Measurements from ENCODE around the gene HS3ST6.
"Not testable (repeated sequence)": the region's sequence is repeated elsewhere in the genome, so short reads cannot be mapped to it uniquely, and the experiment has no call there.

Gene HS3ST6

GRCh38 chr16:1906055-1906845 lies 12.0 kb downstream of the HS3ST6 start:
- DNase-seq: no peak

- DNase-seq: no peak
Observed at GRCh38 chr16:1903845-1904840, 14.1 kb downstream of the HS3ST6 start.

- no peak for DNase-seq
Observed at GRCh38 chr16:1903220-1903574, 15.0 kb downstream of the HS3ST6 start.

GRCh38 chr16:1902547-1903219 lies 15.5 kb downstream of the HS3ST6 start:
- no peak for DNase-seq

GRCh38 chr16:1900452-1900774 lies 17.8 kb downstream of the HS3ST6 start:
- no peak for DNase-seq

GRCh38 chr16:1899641-1900451 lies 18.4 kb downstream of the HS3ST6 start:
- DNase-seq: no peak

GRCh38 chr16:1897692-1898091 lies 20.5 kb downstream of the HS3ST6 start:
- not testable (repeated sequence) for DNase-seq

GRCh38 chr16:1895949-1896675 lies 22.1 kb downstream of the HS3ST6 start:
- DNase-seq: no peak

GRCh38 chr16:1895068-1895467 lies 23.1 kb downstream of the HS3ST6 start:
- DNase-seq: no peak

- DNase-seq: no peak
Observed at GRCh38 chr16:1890708-1891050, 27.5 kb downstream of the HS3ST6 start.

GRCh38 chr16:1890024-1890707 lies 28.0 kb downstream of the HS3ST6 start:
- no peak for DNase-seq

- DNase-seq: no peak
Observed at GRCh38 chr16:1887711-1888354, 30.4 kb downstream of the HS3ST6 start.

- no peak for DNase-seq
Observed at GRCh38 chr16:1884889-1885288, 33.3 kb downstream of the HS3ST6 start.

- DNase-seq: no peak
Observed at GRCh38 chr16:1884155-1884760, 34.0 kb downstream of the HS3ST6 start.

GRCh38 chr16:1881172-1881571 lies 37.0 kb downstream of the HS3ST6 start:
- not testable (repeated sequence) for DNase-seq

- no peak for DNase-seq
Observed at GRCh38 chr16:1879477-1879876, 38.7 kb downstream of the HS3ST6 start.

GRCh38 chr16:1878256-1878655 lies 40.0 kb downstream of the HS3ST6 start:
- no peak for DNase-seq

- DNase-seq: no peak
Observed at GRCh38 chr16:1877804-1878203, 40.4 kb downstream of the HS3ST6 start.

- no peak for DNase-seq
Observed at GRCh38 chr16:1877089-1877488, 41.1 kb downstream of the HS3ST6 start.

GRCh38 chr16:1876468-1876867 lies 41.7 kb downstream of the HS3ST6 start:
- DNase-seq: no peak

Data from bone marrow (tissue), 2 donors.